Globus pallidus (tissue), 1 donor: Measurements from ENCODE around the gene DBT.
A peak's percentile ranks its signal among the peaks of the same experiment; 100 is the strongest.
"Not testable (repeated sequence)": the region's sequence is repeated elsewhere in the genome, so short reads cannot be mapped to it uniquely, and the experiment has no call there.

Experiments used
- DNase-seq: peaks from one replicate; pipeline ENCODE4 v3.0.0-alpha.2; 2015; ENCODE audit warnings: low spot score

The DBT gene

DNA sequence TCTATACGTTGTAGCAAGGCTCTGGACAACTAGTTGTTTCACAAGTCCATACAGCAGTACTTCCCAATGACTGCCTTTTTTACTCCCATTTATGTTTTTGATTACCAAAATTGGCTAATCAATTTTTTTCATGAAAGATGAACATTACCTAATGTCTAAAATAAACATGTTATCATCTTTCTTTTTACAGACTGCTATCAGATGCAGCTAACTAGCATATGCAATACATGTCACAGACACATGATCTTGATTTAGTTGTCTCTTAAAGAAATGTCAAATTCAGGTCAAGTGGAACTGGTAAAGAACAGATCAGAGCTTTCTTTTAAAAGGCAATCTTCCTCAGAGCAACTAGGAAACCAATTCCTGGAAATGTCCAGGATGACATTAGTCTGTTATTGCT lies 630 bp upstream of the DBT start:
- no peak for DNase-seq

DNA sequence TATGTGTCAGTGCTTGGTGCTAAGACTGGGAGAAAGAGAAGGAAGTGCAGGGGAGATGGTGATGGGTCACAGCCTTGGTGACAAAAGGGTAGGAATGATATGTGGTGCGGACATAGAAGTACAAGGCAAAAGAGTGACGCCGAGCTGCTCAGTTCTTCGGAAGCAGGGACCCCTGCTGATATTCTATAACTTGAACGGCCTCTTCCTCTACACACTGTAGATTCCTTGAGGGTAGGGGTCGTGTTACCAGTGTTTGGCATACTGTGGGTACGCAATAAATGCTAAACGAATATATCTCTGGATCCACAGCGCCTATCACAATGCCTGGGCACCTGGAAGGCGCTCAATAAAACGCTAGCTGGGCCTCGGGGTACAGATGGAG lies 488 bp downstream of the DBT start:
- DNase-seq: no peak

DNA sequence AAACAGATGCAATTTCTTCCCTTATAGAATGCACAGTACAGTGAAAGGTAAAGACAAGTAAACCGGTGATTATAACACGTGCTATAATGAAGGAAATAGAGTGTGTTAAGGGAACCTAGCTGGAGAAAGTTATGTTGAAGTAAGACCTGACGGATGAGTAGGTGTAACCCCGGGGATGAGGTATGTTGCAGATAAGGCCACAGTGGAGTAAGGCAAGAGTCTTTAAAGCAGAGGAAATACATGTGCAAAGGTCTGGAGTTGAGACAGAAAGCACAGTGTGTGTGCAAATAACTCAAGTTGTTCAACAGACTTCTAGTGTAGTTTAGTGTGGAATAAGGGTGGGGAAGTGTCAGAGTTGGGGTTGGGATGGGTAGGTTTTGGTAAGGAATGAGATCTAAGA lies 2.9 kb downstream of the DBT start:
- no peak for DNase-seq

DNA sequence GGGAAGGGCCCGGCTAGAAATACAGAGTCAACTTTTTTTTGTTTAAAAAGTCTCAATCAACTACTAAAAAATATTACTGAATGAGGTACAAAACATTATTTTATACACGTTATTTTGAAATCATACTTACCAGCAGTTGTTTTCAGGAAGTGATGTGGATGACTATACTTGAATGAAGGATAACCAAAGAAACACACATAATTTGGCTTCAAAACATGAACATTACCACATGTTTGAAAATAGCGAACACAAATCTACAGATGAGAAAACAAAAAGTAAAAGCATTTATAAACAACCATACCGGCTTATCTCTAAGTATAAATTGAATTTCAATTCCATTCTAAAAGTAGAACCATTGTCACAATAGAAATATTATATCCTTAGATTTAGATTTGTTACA lies 9.0 kb downstream of the DBT start:
- no peak for DNase-seq

DNA sequence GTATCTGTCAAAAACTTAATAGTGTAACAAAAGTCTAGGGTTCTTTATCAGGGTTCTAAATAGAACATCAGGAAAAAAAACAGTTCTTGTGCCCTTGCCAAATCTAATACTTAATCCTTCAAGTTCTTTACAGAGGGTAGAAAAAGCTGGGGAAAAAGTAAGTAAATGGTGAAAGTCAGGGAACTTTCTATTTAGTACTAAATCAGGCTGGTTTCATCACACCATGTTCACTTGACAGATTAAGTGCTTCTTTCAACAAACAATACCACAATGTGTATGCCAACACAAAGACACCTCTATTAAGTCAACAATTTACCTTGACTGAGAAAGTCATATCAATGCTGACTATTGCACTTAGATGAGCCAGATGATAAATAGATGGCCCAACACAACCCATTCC lies 9.7 kb downstream of the DBT start:
- DNase-seq: no peak

DNA sequence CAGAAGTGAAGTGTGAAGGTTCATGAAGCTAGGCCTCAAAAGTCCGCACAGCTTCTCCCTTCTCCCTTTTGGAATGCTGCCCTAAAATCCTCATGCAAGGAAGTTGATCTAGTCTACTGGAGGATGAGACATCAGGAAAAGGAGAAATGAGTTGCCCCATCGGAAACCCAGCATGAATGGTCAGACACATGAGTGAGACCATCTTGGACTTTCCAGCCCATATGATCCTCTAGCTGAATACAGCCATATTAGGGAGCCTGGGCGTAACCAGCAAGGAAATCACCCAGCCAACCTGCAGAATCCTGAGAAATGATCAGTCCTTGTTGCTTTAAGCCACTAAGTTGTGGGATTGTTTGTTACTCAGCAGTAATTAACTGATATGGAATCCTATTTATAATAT lies 12.5 kb downstream of the DBT start:
- DNase-seq: no peak

DNA sequence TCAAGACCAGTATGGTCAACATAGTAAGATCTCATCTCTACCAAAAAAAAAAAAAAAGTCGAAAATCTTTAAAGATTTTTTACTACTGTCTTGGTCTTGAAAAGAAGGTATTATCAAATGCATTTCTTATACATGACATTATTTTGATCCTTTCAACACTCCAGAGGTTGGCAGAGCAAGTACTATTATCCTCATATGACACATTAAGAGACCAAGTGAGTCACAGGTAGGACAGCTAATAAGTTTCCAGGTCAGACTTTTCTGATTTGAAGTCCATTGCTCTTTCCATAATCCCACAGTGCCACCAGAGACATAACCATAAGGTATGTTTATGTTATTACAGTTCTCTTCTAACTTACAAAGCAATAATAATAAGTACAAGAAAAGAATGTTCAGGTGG lies 15.2 kb downstream of the DBT start:
- no peak for DNase-seq

DNA sequence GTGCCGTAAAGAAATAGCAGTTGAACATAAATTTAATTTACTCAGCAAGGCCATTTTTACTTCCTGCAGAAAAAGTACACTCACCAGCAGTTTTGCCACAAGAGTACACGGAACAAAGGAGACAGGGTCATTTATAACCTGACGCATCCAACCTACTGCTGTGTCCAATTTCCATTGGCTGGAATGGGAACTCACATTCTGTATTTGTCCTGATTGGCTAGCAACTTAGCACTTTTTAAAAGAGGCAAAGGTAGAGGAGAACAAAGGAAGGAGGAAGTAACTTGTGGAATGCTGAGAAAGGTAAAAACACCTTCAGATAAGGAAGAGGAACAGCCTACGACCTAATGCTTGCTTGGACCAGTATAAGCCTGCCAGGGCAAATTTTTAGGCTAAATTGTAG lies 16.1 kb downstream of the DBT start:
- not testable (repeated sequence) for DNase-seq

DNA sequence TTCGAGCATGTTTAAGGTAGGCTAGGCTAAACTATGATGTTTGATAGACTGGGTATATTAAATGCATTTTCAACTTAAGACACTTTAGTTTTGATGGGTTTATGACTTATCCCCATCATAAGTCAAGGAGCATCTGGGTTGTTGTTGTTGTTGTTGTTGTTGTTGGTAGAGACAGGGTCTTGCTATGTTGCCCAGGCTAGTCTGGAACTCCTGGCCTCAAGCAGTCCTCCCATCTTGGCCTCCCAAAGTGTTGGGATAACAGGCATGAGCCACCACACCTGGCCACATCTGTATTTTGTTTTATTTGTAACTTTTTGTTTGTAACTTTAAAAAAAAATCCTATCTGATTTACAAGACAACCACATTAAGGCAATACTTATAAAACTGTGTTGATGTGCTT lies 17.5 kb downstream of the DBT start:
- no peak for DNase-seq

DNA sequence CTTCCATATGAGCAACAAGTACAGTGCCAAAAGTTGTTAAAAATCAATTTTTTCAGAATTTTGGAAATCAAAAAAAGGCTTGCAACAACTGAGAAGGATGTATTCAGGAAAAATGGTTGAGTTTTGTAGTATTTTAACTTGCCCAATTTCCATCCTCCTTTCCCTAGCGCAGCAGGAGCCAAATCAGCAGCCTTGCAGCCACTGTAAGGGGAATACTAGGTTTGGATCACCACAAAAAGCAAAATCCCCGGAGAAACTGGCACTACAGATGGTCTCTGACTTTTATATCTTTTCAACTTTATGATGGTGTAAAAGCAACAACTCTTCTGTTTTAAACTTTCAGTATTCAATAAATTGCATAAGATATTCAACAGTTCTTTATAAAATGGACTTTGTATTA lies 17.9 kb downstream of the DBT start:
- no peak for DNase-seq

DNA sequence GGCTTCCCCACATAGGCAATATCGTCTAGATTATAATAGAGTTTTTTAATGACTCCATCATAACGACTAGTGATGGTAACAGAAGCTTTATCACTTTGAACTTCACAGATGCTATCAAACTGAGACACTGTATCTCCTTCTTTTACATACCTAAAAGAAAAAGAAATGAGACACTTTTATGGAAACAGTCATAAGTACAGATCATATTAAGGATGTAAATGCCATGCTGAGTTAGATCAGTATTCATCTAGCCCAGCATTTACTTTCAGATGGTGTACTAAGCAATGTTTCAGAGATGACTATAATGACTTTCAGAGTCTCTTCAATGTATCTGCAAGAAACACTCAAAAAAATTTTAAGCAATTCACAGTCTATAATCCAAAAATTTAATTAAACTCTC lies 18.9 kb downstream of the DBT start:
- DNase-seq: no peak

DNA sequence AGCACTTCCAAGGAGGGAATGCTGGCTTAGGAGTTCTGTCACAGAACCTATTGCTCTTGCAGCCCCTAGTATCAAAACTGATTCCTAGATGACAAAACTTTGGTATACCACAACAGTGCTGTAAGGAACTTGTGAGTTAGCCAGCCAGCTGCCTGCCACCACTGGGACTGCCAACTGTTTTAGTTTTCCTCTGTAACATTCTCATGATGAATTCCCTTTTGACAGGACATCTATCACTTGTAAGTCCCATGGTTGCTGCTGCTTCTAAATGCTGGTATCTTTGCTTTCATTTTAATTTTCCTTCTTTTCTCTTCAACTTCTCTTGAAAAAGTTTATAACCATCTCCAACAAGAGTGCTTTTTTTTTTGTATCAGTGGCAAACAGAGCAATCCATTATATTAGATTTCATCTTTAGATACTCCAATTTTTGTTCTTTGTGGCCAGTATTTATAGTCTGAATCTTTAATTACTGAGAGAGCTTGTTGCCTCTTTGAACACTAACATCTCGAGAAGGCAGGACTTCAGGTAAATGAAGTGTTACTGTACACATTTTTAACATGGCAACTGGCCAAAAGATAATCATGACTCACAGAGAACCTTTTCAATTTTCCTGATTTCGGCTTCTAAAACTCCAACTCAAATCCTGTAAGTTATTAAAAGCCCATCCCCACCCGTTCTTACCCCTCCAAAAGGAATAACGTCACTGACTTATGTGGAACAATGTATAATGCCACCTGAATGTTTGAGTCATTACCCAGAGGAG lies 19.8 kb downstream of the DBT start:
- DNase-seq: no peak

DNA sequence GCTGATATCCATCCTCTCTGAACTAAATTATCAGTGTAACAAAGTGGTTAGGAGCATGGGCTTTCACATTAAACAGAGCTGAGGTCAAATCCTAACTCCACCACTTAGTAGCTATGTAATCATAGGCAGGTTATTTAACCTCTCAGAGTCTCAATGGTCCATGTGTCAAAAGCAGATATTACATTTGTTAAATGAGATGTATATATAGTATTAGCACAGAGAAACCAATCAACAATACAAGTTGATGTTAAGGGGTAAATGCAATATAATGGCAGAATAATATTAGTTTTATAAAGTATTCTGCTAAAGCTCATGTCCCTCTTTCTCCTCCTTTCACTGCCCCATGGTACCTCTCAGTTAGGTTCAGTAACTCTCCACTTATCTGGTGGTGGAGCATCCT lies 27.2 kb downstream of the DBT start:
- no peak for DNase-seq

DNA sequence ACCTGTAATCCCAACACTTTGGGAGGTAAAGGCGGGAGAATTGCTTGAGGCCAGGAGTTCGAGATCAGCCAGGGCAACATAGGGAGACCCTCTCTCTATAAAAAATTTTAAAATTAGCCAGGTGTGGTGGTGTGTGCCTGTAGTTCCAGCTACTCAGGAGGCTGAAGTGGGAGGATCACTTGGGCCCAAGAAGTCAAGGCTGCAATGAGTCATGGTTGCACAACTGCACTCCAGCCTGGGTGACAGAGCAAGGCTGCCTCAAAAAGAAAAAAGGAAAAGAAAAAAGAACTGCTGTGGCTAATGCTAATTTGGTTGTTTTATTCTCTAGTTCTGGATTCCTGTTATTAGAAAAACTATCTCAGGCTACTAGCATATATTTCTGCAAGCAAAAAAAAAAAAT lies 29.8 kb downstream of the DBT start:
- DNase-seq: no peak

DNA sequence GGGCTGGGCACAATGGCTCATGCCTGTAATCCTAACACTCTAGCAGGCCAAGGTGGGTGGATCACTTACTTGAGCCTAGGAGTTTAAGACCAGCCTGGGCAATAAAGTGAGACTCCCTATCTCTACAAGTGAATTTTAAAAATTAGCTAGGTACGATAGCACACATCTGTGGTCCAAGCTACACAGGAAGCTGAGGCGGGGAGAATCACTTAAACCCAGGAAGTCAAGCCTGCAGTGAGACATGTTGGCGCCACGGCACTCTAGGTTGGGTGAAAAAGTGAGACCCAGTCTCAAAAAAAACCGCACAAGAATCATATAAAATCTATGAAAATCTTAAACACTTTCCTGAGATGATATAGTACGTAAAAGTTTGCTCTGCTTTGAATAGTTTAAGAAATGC lies 30.2 kb downstream of the DBT start:
- no peak for DNase-seq

DNA sequence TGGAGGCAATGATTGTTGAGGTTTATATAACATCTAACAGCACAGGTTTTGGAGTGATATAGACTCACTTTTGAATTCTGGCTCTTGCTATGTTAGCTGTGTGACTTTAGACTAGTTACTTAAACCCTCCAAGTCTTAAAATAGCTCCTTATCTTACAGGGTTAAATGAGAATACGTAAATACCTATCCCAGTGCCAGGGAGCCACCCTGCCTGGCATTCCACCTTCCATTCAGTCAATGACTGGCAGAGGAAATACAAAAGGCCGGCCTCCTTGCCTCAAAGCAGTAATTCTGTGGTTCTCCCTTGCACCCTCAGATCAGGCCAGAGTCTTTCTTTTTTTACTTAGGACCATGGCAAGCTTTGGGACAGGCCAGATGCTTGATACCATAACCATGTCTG lies 31.8 kb downstream of the DBT start:
- DNase-seq: no peak

DNA sequence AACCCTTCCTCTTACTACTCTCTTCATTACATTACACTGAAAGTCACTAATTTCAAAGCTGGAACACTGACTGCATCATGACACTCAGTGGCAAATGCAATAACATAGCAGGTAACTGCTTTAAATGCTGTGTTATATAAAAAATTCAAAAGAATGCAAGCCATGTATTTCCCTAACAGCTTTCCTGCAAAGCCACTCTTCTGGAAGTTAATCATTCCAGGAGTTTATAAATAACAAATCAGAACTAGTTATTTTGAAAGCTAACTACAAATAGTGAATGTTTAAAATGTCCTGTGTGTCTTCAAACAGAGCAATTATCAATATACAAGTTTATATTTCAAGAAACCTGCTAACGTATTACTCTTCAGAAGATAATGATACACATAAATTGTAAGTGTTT lies 34.5 kb downstream of the DBT start:
- no peak for DNase-seq

DNA sequence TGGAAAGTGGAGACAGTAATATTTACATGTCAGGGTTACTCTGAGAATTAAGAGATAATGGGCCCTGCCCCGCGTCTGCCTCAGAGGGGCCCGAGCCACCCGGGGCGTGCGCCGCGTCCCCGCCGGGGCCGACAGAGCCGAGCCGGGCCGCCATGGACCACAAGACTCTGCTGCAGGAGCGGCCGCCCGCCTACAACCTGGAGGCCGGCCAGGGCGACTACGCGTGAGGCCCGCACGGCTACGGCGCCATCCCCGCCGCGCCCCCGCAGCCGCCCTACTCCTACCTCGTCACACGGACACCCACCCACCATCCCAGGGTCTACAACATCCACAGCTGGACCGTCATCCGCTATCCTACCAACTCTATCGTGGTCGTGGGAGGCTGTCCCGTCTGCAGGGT lies 36.5 kb downstream of the DBT start:
- no peak for DNase-seq

DNA sequence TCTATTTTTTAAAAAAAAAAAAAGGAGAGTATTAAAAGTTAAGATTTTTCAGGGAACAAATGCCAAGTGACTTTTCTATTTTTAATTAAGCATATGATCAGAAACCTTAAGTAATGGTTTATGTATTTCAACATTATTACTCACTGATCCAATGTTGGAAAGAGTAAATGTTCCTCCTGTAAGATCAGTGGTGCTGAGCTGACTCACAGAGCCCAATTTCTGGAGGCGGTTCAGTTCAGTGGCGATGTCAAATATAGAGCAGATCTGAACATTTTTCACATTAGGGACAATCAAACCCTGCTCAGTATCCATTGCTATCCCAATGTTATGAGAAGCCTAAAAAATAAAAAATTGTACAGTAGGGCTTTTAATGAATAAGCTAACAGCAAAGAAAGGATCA lies 43.3 kb downstream of the DBT start:
- no peak for DNase-seq

DNA sequence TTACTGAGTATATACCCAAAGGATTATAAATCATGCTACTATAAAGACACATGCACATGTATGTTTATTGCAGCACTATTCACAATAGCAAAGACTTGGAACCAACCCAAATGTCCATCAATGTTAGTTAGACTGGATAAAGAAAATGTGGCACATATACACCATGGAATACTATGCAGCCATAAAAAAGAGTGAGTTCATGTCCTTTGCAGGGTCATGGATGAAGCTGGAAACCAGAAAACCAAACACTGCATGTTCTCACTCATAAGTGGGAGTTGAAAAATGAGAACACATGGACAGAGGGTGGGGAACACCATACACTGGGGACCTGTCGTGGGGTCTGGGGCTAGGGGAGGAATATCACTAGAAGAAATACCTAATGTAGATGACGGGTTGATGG lies 44.0 kb downstream of the DBT start:
- not testable (repeated sequence) for DNase-seq

DNA sequence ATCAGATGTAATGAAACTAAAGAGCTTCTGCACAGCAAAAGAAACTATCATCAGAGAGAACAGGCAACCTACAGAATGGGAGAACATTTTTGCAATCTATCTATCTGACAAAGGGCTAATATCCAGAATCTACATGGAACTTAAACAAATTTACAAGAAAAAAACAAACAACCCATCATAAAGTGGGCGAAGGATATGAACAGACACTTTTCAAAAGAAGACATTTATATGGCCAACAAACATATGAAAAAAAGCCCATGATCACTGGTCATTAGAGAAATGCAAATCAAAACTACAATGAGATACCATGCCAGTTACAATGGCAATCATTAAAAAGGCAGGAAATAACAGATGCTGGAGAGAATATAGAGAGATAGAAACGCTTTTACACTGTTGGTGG lies 44.5 kb downstream of the DBT start:
- DNase-seq: not testable (repeated sequence)

DNA sequence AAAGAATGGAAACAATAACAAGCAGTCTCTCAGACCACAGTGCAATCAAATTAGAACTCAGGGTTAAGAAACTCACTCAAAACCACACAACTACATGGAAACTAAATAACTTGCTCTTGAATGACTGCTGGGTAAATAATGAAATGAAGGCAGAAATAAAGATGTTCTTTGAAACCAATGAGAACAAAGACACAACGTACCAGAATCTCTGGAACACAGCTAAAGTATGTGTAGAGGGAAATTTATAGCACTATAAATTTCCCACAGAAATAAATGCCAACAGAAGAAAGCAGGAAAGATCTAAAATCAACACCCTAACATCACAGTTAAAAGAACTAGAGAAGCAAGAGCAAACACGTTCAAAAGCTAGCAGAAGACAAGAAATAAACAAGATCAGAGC lies 46.9 kb downstream of the DBT start:
- DNase-seq: not testable (repeated sequence)

DNA sequence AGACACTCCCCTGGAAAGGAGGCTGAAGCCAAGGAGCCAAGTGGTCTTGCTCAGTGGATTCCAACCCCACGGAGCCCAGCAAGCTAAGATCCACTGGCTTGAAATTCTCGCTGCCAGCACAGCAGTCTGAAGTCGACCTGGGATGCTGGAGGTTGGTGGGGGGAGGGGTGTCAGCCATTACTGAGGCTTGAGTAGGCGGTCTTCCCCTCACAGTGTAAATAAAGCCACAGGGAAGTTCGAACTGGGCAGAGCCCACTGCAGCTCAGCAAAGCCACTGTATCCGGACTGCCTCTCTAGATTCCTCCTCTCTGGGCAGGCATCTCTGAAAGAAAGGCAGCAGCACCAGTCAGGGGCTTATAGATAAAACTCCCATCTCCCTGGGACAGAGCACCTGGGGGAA lies 49.6 kb downstream of the DBT start:
- not testable (repeated sequence) for DNase-seq

DNA sequence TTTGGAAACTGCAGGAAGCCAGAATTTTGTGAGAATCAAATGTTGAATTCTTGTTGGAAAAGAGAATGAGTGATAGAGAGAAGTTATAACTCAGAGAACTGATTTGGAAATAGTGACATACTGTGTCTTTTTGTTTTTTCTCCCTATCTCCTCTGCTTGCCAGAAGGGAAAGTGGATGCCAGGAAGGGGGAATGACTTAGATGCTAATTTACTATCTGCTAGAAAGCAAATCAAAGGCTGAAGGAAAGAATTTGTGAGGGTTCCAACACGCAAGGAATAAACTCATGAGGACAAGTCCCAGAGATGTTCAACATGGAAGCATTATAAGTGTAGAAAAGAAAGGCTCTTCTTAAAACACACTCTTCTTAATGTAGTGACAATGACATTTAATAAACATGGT lies 51.0 kb downstream of the DBT start:
- no peak for DNase-seq

DNA sequence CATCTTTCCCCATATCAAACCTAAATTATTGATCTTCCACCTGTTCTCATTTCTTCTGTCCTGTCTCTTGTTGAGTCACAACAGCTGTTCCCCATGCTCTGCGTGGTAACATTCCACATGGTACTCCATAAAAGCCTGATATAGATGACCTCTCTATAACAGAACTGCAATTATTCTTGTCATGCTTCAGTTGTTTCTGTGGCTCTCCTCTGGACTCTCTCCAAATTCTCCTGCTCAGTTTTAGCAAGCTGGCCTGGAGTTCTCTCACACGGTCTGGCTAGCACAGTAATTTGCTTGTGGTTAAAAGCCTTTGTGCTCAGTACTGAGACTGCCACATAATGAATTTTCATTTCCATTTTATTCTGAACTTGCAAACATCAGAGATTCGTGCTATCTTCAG lies 61.0 kb downstream of the DBT start:
- peak; percentile 84 for DNase-seq
